CD4-positive, alpha-beta T cell (primary cell): ENCODE data around the gene MACROH2A1. TPM values are rescaled to one million over a fixed set of nuclear protein-coding genes. Genes with fewer than 3 reads are reported as not detected.

Experiments used
- ATAC-seq: fragments of 200-7000 bp; cut with Tn5 transposase; one replicate; pipeline ENCODE4 v1.10.0; 2022; ENCODE audit warnings: mild to moderate bottlenecking; ENCODE audit not compliant: poor library complexity
- CTCF ChIA-PET: fragments of 350-600 bp; sonication (Branson Sonifier 250); formaldehyde crosslinking; loops from one replicate; lab custom pipeline; 2021; ENCODE audit warnings: antibody characterized with exemption, inconsistent platforms; lab: Charles Lee
- POLR2A ChIA-PET: fragments of 350-600 bp; sonication (Branson Sonifier 250); formaldehyde crosslinking; loops from one replicate; lab custom pipeline; 2021; ENCODE audit warnings: antibody characterized with exemption, inconsistent platforms; lab: Charles Lee
- DNase-seq, 14 experiments: peaks; one replicate each; pipeline ENCODE4 v3.0.0-alpha.2; 2013 to 2020; ENCODE audit warnings: mixed read lengths in 2 of 14
- H3K27ac ChIP-seq, 2 donors: one replicate each; pipeline versions ENCODE4 v1.5.1 to v1.7.0; 2013; ENCODE audit warnings: low read length in 2 of 2, low read depth in 1 of 2, mild to moderate bottlenecking in 1 of 2
- H3K27me3 ChIP-seq, 2 experiments: 1 replicate in 1 of 2; 2 replicates in 1 of 2; pipeline versions ENCODE4 v1.6.1 to v1.7.0; 2013; ENCODE audit warnings: low read length in 2 of 2, control low read depth in 1 of 2, mild to moderate bottlenecking in 1 of 2, moderate library complexity in 1 of 2; ENCODE audit not compliant: insufficient read depth in 2 of 2, control insufficient read depth in 1 of 2
- H3K36me3 ChIP-seq: one replicate; pipeline ENCODE4 v1.6.1; 2013; ENCODE audit warnings: low read length, control low read depth; ENCODE audit not compliant: insufficient read depth
- H3K4me1 ChIP-seq: one replicate; pipeline ENCODE4 v1.6.1; 2013; ENCODE audit warnings: low read length, control low read depth; ENCODE audit not compliant: insufficient read depth
- H3K4me3 ChIP-seq: one replicate; pipeline ENCODE4 v1.5.1; 2013; ENCODE audit warnings: mild to moderate bottlenecking, low read length, moderate library complexity
- H3K9me3 ChIP-seq, 2 experiments: 1 replicate in 1 of 2; 2 replicates in 1 of 2; pipeline versions ENCODE4 v1.6.1 to v1.7.0; 2013; ENCODE audit warnings: low read length in 2 of 2, mild to moderate bottlenecking in 2 of 2, control low read depth in 1 of 2, moderate library complexity in 1 of 2; ENCODE audit not compliant: control insufficient read depth in 1 of 2, insufficient read depth in 1 of 2
- H3K27ac Mint-ChIP-seq: one replicate; pipeline ENCODE4 v1.8.0; 2020; ENCODE audit warnings: mixed read lengths
- H3K27me3 Mint-ChIP-seq: one replicate; pipeline ENCODE4 v1.8.0; 2021; ENCODE audit warnings: mixed read lengths
- H3K36me3 Mint-ChIP-seq: one replicate; pipeline ENCODE4 v1.8.0; 2021; ENCODE audit warnings: low read depth, mixed read lengths
- H3K4me1 Mint-ChIP-seq: one replicate; pipeline ENCODE4 v1.8.0; 2021; ENCODE audit warnings: low read depth, mixed read lengths
- H3K4me3 Mint-ChIP-seq: one replicate; pipeline ENCODE4 v1.8.0; 2020; ENCODE audit warnings: mild to moderate bottlenecking, mixed read lengths
- H3K9me3 Mint-ChIP-seq: one replicate; pipeline ENCODE4 v1.8.0; 2020; ENCODE audit warnings: mixed read lengths
- intact Hi-C, 2 experiments: fragments of 100-400 bp; cut with DNase I in 1 of 2; cut with micrococcal nuclease in 1 of 2; formaldehyde crosslinking; loops; one replicate each; pipeline versions ENCODE4 v1.15.1 to v1.9.0; 2023 to 2025; cut with DNase I, micrococcal nuclease
- total RNA-seq, 174 experiments: library from RNA in 2 of 174; stranded (reverse) in 2 of 174; gene quantifications; one replicate each; pipeline ENCODE4 v1.2.3 and lab custom pipeline; 2021 to 2026
- TF ChIP-seq, protein P1 (sequence below): fragments of 200-600 bp; IDR thresholded peaks from one replicate; pipeline ENCODE4 v1.8.0; 2022; ENCODE audit warnings: antibody characterized with exemption, mild to moderate bottlenecking

MACROH2A1 gene
- total RNA-seq, 2 experiments from 2014 or later = 114 to 120 TPM

DNA sequence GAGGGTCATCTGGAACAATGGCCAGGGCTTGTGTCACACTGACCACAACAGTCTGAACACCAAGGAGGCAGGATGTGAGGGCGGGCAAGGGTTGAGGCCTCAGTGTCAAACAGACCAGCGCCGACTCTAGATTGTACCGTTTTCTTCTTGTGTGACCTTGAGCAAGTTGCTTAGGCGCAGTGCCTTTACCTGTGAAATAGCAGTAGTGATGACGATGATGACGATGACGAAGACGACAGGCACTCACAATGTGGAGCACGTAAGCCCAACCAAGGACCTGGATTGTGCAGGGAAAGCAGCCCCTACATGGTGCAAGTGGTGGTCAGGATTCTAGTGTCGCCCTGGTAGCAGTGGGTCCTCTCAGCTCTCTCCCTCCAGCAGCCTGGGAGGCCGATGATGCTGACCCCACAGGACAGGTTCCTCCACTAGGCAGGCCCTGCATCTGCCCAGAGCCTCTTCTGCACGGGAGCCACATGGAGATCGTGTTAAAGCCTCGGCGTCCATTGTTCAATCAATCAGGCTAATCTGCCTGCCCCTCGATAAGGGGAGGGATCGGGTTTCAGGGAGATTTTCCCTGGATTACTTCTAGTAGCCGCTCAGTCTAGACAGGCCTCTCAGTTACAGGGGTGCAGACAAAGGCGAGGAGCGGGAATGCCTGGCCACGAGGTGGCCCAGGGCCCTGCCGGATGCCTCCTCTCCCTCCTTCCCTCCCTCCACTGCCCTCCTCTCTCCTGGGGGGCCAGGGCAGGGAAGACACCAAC lies 91.7 kb downstream of the MACROH2A1 start:
- Histone ChIP-seq H3K4me1 (no peaks in the 10 kb centered on the region), H3K27ac (no peak overlapping the region), H3K36me3 (no peaks in the 10 kb centered on the region), H3K9me3 (no peaks in the 10 kb centered on the region), H3K27me3 (peaks cover 0 to 4% of the 10 kb centered on the region in 2 experiments), H3K4me3 (no peak overlapping the region)
- no peaks in the 10 kb centered on the region for H3K36me3 Mint-ChIP-seq
- no peak for ATAC-seq
- DNase-seq = no peak
- H3K27me3 Mint-ChIP-seq = peaks cover 6% of the 10 kb centered on the region
- TF ChIP-seq, protein P1, sequence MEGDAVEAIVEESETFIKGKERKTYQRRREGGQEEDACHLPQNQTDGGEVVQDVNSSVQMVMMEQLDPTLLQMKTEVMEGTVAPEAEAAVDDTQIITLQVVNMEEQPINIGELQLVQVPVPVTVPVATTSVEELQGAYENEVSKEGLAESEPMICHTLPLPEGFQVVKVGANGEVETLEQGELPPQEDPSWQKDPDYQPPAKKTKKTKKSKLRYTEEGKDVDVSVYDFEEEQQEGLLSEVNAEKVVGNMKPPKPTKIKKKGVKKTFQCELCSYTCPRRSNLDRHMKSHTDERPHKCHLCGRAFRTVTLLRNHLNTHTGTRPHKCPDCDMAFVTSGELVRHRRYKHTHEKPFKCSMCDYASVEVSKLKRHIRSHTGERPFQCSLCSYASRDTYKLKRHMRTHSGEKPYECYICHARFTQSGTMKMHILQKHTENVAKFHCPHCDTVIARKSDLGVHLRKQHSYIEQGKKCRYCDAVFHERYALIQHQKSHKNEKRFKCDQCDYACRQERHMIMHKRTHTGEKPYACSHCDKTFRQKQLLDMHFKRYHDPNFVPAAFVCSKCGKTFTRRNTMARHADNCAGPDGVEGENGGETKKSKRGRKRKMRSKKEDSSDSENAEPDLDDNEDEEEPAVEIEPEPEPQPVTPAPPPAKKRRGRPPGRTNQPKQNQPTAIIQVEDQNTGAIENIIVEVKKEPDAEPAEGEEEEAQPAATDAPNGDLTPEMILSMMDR = no peak
- peaks cover 6% of the 10 kb centered on the region for H3K4me1 Mint-ChIP-seq
- H3K27ac Mint-ChIP-seq = no peak overlapping the region
- CTCF ChIA-PET = no interaction called here
- no peaks in the 10 kb centered on the region for H3K9me3 Mint-ChIP-seq
- intact Hi-C loops = no loop called here
- H3K4me3 Mint-ChIP-seq = no peak overlapping the region
- POLR2A ChIA-PET = no interaction called here

DNA sequence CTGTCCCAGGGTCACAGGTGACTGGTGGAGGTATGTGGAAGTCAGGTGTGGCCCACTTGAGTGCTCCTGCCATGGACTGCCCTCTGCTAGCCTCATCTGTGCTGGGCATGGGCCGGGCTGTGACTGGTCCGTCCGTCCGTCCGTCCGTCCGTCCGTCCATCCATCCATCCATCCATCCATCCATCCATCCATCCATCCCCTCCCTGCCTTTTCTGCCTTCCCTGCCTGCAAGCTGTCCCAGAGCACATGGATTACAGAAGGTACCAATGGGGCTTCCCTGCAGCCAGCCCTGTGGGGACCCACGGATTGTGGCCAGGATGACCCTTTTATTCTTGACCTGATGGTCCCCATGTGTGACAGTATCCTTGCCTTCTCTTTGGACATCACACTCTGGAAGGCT lies 92.5 kb downstream of the MACROH2A1 start:
- intact Hi-C loops = no loop called here
- CTCF ChIA-PET = no interaction called here

DNA sequence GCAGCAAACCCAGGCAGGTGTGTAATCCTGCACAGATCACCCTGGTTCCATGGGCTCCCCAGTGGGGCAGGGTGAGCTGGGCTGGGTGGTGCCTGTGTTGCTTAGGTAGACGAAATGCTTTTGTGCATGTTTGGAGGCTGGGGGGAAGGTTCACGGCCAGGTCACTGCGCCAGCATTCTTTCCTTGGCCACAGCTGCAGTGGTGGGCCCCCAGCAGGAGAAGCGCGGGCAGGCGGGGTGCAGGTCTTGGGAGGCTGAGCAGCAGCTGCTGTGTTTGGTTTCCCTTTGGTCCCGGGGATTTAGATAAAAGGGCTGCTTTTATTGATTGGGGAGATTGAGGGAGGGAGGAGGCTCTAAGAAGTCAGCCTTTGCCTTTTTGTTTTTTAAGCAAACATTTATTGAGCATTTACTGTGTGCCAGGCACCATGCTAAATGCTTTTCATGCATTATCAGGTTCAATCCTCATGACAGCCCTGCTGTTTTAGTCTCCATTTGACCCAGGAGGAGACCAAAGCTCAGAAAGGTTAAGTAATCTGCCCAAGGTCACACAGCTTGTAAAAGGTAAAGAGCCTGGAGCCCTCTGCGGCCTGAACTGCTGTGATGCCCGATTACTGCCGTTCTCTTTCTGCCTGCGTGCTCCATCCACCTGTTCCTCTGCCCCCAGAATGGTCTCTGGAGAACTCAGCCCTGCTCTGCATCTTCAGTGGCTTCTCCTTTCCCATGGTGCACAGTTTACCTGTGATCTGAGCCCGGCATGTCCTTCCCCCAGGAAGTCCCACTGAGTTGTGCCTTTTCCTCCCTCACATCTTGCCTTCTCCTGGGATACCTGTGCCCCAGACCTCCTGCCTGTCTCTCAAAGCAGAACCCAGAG lies 94.4 kb downstream of the MACROH2A1 start:
- POLR2A ChIA-PET = no interaction called here
- H3K4me1 Mint-ChIP-seq = no peaks in the 10 kb centered on the region

More for the DNA sequence above, 92.5 kb downstream of the MACROH2A1 start:
- Histone ChIP-seq H3K9me3 (no peaks in the 10 kb centered on the region), H3K4me1 (no peaks in the 10 kb centered on the region), H3K27me3 (peaks cover 0 to 4% of the 10 kb centered on the region in 2 experiments), H3K36me3 (no peaks in the 10 kb centered on the region), H3K27ac (no peak overlapping the region), H3K4me3 (no peak overlapping the region)
- no peak for DNase-seq
- POLR2A ChIA-PET = no interaction called here
- Mint-ChIP-seq H3K4me1 (peaks cover 6% of the 10 kb centered on the region), H3K4me3 (no peak overlapping the region), H3K27ac (no peak overlapping the region), H3K36me3 (no peaks in the 10 kb centered on the region), H3K9me3 (no peaks in the 10 kb centered on the region), H3K27me3 (peaks cover 6% of the 10 kb centered on the region)
- ATAC-seq = no peak
- TF ChIP-seq, protein P1 = no peak

More for the DNA sequence above, 94.4 kb downstream of the MACROH2A1 start:
- no peaks in the 10 kb centered on the region for H3K36me3 ChIP-seq
- Mint-ChIP-seq H3K27me3 (peaks cover 6% of the 10 kb centered on the region), H3K4me3 (no peak overlapping the region), H3K9me3 (no peaks in the 10 kb centered on the region), H3K36me3 (no peaks in the 10 kb centered on the region), H3K27ac (no peak overlapping the region)
- ATAC-seq (no peak), DNase-seq (no peak)
- CTCF ChIA-PET = no interaction called here
- peaks cover 0 to 4% of the 10 kb centered on the region in 2 experiments for H3K27me3 ChIP-seq
- no peak overlapping the region for H3K4me3 ChIP-seq
- H3K4me1 ChIP-seq = no peaks in the 10 kb centered on the region
- H3K27ac ChIP-seq = no peak overlapping the region
- H3K9me3 ChIP-seq = no peaks in the 10 kb centered on the region
- TF ChIP-seq, protein P1 = no peak
- intact Hi-C loops = no loop called here
